Mucosa of stomach (tissue), 1 donor: ENCODE data around the gene PTPRU.
"Not testable (repeated sequence)": the region's sequence is repeated elsewhere in the genome, so short reads cannot be mapped to it uniquely, and the experiment has no call there.

Experiments
- H3K27me3 ChIP-seq: one replicate; pipeline ENCODE4 v1.7.0; 2013; ENCODE audit warnings: mild to moderate bottlenecking, low read length; ENCODE audit not compliant: control insufficient read depth, insufficient read depth
- H3K36me3 ChIP-seq: one replicate; pipeline ENCODE4 v1.7.0; 2013; ENCODE audit warnings: low read length; ENCODE audit not compliant: control insufficient read depth, insufficient read depth
- H3K4me1 ChIP-seq: one replicate; pipeline ENCODE4 v1.7.0; 2013; ENCODE audit warnings: mild to moderate bottlenecking, low read length; ENCODE audit not compliant: control insufficient read depth, insufficient read depth
- H3K4me3 ChIP-seq: one replicate; pipeline ENCODE4 v1.7.0; 2013; ENCODE audit warnings: low read length
- H3K9ac ChIP-seq: one replicate; pipeline ENCODE4 v1.7.0; 2013; ENCODE audit warnings: mild to moderate bottlenecking, low read length, moderate library complexity
- H3K9me3 ChIP-seq: one replicate; pipeline ENCODE4 v1.7.0; 2013; ENCODE audit warnings: mild to moderate bottlenecking, low read length, moderate library complexity; ENCODE audit not compliant: control insufficient read depth
- donor health status: Pancreatic carcinoma.

PTPRU gene

DNA sequence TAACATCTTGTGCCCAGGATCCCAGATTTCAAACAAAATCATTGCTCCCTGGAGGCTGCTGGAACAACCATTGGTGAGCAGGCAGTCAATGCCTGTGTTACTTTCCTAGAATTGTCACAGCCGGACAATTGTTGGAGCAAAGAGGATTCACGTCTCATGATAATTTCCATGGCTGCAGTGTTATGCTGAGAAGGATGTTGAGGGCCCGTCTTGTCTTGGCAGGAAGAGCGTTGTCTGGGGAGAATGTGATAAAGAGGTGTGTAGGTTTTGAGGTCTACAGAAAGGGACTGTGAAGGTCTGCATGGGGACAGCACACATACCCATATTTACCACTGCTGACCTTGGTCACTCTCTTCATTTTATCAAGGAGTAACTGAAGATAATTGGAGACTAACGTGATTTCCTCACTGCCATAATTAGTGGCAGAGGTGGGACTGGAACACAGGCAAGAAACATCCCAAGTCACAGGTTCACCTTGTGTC is 11.9 kb upstream of the PTPRU start:
- Histone ChIP-seq H3K4me3 (no peak overlapping the region), H3K4me1 (no peaks in the 10 kb centered on the region), H3K9me3 (no peaks in the 10 kb centered on the region), H3K27me3 (no peaks in the 10 kb centered on the region), H3K36me3 (no peaks in the 10 kb centered on the region), H3K9ac (no peak overlapping the region)

DNA sequence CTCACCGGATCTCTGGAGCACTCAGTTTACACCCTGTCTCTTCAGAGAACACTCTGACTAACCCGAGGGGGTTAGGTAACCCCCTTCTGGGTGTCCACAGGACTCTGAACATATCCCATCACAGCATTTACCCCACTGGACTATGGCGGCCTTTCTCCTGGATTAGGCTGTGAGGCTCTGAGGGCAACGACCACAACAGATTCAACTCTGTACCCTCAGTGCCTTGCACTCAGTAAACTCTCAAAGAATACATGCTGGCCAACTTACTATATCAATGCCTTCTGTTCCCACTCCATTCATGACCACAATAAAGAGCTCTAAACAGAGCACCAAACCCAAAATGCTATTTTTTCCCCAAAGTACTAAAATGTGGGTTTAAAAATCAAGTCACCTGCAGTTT is 11.0 kb upstream of the PTPRU start:
- H3K36me3 ChIP-seq: no peaks in the 10 kb centered on the region
- no peak overlapping the region for H3K4me3 ChIP-seq
- no peaks in the 10 kb centered on the region for H3K9me3 ChIP-seq
- peaks cover 7% of the 10 kb centered on the region for H3K4me1 ChIP-seq
- H3K9ac ChIP-seq: no peak overlapping the region
- H3K27me3 ChIP-seq: no peaks in the 10 kb centered on the region

DNA sequence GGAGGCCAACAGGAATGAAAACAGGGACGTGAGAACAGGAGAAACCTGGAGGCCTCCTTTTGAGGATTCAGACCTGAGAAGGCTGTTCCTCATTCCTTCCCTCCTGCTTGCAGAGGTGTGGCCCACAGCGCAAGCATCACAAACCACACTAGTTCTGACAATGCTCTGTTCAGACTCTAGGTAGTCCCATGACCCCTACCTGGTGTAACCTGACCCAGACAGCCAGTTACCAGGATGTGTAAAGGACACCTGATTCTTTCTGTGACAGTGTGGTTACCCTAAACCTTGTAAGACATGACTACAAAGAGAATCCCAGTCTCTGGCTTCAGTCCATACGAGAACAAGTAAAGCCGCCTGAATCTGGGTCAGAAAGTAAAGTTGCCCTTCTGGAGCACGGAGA is 8.8 kb upstream of the PTPRU start:
- no peaks in the 10 kb centered on the region for H3K36me3 ChIP-seq
- H3K9me3 ChIP-seq: no peaks in the 10 kb centered on the region
- H3K27me3 ChIP-seq: no peaks in the 10 kb centered on the region
- no peak overlapping the region for H3K4me3 ChIP-seq
- H3K9ac ChIP-seq: no peak overlapping the region
- H3K4me1 ChIP-seq: peaks cover 8% of the 10 kb centered on the region

DNA sequence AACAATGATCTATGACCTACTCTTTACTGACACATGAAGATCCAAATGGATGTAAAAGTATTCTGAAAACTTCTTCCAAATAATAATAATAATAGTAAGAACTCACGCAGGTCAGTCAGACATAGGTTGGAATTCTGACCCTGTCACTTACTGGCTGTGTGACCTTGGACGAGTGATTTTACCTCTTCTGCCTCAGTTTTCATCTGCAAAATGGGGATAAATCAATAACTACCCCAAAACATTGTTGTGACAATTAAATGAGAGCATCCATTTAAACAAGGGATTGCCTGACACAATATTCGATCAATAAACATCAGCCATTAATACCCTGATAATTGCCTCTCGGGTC is 6.1 kb upstream of the PTPRU start:
- Histone ChIP-seq H3K9me3 (no peaks in the 10 kb centered on the region), H3K9ac (peak overlapping the region; percentile 92), H3K4me1 (peaks cover 8% of the 10 kb centered on the region), H3K27me3 (no peaks in the 10 kb centered on the region), H3K4me3 (peak overlapping the region; percentile 90), H3K36me3 (no peaks in the 10 kb centered on the region)

DNA sequence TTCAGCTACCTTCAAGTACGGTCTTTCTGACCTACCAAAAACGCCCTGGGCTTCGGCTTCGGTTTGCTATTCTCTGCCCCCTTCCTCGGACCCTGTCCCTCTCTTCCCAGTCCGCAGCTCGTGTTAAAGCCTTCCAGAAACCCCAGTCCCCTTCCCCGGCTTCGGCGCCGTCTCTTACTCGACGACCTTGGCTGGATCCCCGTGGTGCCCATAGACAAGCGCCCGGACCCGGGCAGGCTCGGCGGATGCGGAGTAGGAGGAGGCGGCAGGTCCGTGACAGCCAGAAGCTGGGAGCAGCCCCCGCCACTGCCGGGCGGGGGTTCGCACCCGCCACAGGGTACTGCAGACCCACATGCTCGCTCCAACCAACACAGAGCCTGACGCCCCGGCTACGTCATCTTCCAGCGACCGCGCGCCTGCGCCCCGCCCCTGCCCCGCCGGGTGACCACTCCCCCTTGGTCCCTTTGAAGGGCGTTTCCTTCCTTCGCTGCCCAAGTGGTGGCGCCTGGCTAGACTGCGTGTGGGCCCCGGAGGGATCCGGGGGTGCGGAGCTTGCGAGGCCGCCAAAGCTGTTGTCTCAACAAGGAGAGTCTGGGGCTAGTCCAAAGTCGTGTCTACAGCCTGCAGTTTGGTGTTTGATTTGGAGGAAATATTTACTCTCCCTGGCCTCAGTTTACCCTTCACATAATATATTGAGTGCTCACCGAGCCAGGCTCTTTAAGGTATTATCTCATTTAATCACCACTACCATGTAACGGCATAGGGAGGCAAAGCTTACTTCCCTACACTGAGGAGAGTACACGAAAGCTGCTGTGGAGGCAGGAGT is 5.6 kb upstream of the PTPRU start, which contains the start of gene MECR:
TSS of gene MECR (minus strand) at position 382 of the 826 bp plus-strand sequence. CDS start at position 354, 28 bp downstream.
- Histone ChIP-seq H3K4me1 (peaks cover 8% of the 10 kb centered on the region), H3K27me3 (no peaks in the 10 kb centered on the region), H3K36me3 (no peaks in the 10 kb centered on the region), H3K9me3 (no peaks in the 10 kb centered on the region), H3K4me3 (peak within 1 kb of the TSS; percentile 90), H3K9ac (peak within 1 kb of the TSS; percentile 92)

DNA sequence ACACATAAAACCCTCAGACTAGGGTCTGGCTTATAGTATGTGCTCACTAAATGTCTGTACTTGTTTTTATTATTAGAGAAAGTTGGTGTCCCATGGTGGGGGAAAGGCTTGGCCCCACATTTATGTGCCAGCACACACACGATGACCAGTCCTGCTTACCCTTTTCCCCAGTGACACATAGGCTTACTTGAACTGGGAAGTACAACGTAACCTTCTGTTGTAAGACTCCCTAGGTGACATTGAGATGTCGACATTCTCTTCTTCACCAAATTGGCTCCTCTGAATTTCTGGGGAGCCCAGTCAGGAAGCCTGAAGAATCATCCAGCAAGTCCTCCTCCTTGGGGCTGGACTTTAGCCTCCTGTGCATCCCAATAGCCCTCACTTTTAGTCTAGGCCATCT is 3.9 kb upstream of the PTPRU start:
- Histone ChIP-seq H3K9ac (no peak overlapping the region), H3K36me3 (no peaks in the 10 kb centered on the region), H3K27me3 (peaks cover 9% of the 10 kb centered on the region), H3K4me1 (peaks cover 17% of the 10 kb centered on the region), H3K9me3 (no peaks in the 10 kb centered on the region), H3K4me3 (no peak overlapping the region)

DNA sequence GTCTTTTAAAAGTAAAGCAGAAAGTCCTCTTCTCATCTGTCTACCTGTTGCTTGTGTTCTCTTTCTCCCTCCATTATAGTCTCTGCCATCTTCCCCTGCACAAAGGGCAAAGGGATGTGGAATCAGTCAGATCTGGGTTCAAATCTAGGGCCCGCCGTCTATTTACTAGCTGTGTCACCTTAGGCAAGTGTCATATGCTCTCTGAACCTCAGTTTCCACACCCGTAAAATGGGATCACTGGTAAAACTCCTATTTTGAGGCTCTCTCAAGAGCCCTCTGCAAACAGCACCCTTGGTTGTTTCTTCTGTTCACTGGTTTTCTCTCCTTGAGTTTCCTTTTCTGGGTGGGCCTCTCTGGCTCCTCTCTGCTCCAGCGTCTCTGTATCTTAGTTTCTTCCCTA is 2.6 kb upstream of the PTPRU start:
- Histone ChIP-seq H3K4me3 (no peak overlapping the region), H3K36me3 (no peaks in the 10 kb centered on the region), H3K9ac (no peak overlapping the region), H3K4me1 (peaks cover 24% of the 10 kb centered on the region), H3K9me3 (no peaks in the 10 kb centered on the region), H3K27me3 (peaks cover 20% of the 10 kb centered on the region)

DNA sequence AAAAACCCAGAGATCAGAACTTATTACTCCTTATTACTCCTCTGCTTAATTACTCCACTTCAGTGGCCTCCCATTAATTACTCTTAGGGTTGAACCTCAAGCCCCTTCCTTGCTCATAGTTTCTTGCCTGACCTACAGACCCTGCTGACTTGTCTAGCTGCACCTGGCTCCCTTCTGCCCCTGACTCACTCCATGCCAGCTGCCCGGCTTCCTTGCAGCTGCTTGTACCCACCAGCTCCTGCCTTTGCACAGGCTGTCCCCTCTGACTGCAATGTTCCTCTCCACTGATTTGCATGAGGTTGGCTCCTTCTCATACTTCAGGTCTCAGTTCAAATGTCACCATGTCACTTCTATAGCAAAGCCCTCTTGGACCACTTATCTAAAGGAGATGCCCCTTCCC is 1.9 kb upstream of the PTPRU start:
- no peaks in the 10 kb centered on the region for H3K9me3 ChIP-seq
- peaks cover 24% of the 10 kb centered on the region for H3K4me1 ChIP-seq
- no peaks in the 10 kb centered on the region for H3K36me3 ChIP-seq
- H3K4me3 ChIP-seq: no peak overlapping the region
- H3K27me3 ChIP-seq: peaks cover 21% of the 10 kb centered on the region
- no peak overlapping the region for H3K9ac ChIP-seq

DNA sequence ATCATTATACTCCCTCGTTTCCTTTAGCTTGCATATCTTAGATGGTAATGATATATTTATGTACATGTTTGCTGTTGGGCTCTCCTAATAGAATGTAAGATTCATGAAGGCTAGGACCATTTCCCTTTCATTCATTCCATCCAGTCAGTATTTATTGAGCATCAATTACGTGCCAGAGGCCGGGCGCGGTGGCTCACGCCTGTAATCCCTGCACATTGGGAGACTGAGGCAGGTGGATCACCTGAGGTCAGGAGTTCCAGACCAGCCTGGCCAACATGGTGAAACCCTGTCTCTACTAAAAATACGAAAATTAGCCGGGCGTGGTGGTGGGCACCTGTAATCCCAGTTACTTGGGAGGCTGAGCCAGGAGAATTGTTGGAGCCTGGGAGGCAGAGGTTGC is 1.4 kb upstream of the PTPRU start:
- H3K4me3 ChIP-seq, H3K9me3 ChIP-seq, H3K36me3 ChIP-seq, H3K9ac ChIP-seq: not testable (repeated sequence)
- H3K27me3 ChIP-seq: peaks cover 21% of the 10 kb centered on the region
- H3K4me1 ChIP-seq: peaks cover 23% of the 10 kb centered on the region

DNA sequence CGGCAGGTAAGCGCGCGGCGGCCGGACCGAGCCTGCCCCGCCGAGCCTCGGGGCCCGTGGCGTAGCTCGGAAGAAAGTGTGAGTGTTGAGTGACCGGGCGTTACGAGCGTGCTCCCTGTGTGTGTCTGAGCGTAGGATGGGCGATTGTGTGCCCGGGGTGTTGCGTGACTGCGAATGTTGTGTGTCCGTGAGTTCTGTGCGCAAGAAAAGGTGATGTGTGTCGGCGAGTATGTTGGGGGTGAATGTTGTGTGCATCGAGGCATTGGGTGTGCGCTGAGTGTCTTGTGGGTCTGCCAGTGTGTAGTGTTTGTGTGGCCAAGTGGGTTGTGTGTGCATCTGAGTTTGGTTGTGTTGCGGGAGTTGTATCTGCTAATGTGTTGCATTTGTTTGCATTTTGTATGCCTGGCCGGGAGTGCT is 398 bp downstream of the PTPRU start:
- peak overlapping the region; percentile 57 for H3K4me3 ChIP-seq
- H3K4me1 ChIP-seq: peaks cover 17% of the 10 kb centered on the region
- peak overlapping the region; percentile 51 for H3K9ac ChIP-seq
- H3K9me3 ChIP-seq: no peaks in the 10 kb centered on the region
- peaks cover 21% of the 10 kb centered on the region for H3K27me3 ChIP-seq
- no peaks in the 10 kb centered on the region for H3K36me3 ChIP-seq

DNA sequence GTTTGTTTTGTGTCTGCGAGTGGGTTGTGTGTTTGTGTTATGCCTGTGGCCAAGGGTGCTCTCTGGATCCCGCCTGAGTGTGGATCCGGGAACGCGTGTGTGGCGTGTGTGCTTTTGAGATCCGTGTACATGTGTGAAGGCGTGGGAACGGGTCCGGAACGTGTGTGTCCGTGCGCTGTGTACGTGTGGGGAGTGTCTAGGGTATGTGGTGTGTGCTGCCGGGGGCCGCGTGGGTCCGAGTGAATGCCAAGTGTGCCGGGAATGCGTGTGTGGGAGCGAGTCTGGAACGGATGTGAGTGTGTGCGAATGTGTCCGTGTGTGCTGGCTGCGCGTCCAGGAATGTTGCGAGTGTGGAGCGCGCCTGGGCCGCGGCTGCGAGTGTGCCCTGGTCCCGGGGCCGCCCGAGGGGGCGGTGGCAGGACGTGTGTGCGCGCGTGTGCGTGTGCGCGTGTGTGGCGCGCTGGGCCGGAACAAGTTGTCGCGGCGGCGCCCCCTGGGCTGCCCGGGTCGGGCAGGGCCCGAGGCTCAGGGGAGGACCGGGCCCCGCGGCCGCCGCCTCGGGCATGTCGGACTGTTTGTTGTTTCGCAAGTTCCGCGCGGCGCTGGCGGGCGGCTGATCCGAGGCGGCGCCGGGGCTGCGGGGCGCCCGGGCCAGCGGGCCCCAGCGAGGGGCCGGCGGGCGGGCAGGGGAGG is 953 bp downstream of the PTPRU start:
- peaks cover 21% of the 10 kb centered on the region for H3K27me3 ChIP-seq
- H3K36me3 ChIP-seq: no peaks in the 10 kb centered on the region
- H3K4me3 ChIP-seq: peak overlapping the region; percentile 57
- peaks cover 17% of the 10 kb centered on the region for H3K4me1 ChIP-seq
- H3K9ac ChIP-seq: peak overlapping the region; percentile 51
- no peaks in the 10 kb centered on the region for H3K9me3 ChIP-seq

DNA sequence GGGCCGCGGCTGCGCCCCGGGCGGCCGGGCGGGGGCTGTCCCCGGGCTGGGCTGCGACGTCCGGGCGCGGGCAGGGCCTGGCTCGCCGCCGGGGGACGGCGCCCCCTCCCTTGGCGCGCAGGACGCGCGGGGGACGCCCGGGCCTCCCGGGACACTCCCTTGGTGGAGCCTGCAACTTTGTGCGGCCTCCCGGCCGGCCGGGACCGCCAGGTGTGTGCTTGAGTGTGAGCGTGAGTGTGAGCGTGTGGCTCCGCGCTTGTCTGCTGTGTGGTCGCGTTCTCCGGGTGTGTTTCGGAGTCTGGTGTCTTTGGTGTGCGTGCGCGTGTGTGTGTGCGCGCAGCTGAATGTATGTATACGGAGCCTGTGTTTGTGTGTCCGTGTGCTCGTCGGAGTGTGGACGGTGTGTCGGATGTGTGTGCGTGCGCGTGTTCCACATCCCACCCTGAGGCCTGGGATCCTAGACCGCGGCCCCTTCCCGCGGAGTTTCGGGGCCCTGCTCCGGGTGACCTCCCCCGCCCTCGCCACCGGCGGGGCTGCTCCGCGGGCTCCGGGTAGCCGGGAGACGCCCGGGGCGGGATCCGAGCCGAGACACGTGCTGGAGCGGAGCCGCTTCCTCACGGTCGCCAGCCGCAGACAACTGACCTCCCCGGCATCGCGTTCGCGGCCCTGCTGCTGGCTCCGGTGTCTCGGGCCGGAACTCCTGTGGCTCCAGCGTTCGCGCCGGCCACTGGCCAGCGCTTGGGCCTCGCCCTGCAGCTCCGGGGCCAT is 1.7 kb downstream of the PTPRU start:
- peak overlapping the region; percentile 28 for H3K9ac ChIP-seq
- H3K9me3 ChIP-seq: no peaks in the 10 kb centered on the region
- no peaks in the 10 kb centered on the region for H3K36me3 ChIP-seq
- no peak overlapping the region for H3K4me3 ChIP-seq
- H3K27me3 ChIP-seq: peaks cover 21% of the 10 kb centered on the region
- peaks cover 17% of the 10 kb centered on the region for H3K4me1 ChIP-seq
